IMR-90 (cell line): Measurements from ENCODE around the gene ST3GAL3. TPM values are rescaled to one million over a fixed set of nuclear protein-coding genes. Genes with fewer than 3 reads are reported as not detected.

ENCODE experiments used
- ATAC-seq: fragments of 200-7000 bp; cut with Tn5 transposase; 2 replicates; pipeline ENCODE4 v1.9.1; 2020; ENCODE audit warnings: low read depth, mild to moderate bottlenecking, moderate library complexity
- BruUV-seq: library from RNA; stranded (reverse); fragments of 400-500 nt; replicated peaks from 2 replicates; lab custom pipeline; 2021; lab: Mats Ljungman, UMichigan
- CTCF ChIA-PET: fragments of 300-600 bp; formaldehyde crosslinking; extraction: SDS; loops from one replicate; lab custom pipeline; 2021; ENCODE audit warnings: antibody characterized with exemption; lab: Yijun Ruan, JAX
- POLR2A ChIA-PET: fragments of 300-600 bp; sonication (Branson Sonifier 250); formaldehyde crosslinking; loops from one replicate; lab custom pipeline; 2022; ENCODE audit warnings: antibody characterized with exemption; ENCODE audit not compliant: unreplicated experiment; lab: Charles Lee
- DNase-seq: peaks from one replicate; pipeline ENCODE4 v3.0.0; 2013
- H2AFZ ChIP-seq: replicated peaks from 2 replicates; pipeline ENCODE3; 2013; ENCODE audit warnings: low read length, mild to moderate bottlenecking; ENCODE audit not compliant: poor library complexity
- H2AK5ac ChIP-seq: 2 replicates; pipeline ENCODE4 v1.6.1; 2013; ENCODE audit warnings: low read depth, low read length, inconsistent platforms
- H2AK9ac ChIP-seq: replicated peaks from 2 replicates; pipeline ENCODE3; 2013; ENCODE audit warnings: mild to moderate bottlenecking, low read depth, low read length, moderate library complexity; ENCODE audit not compliant: poor library complexity
- H2BK120ac ChIP-seq: 2 replicates; pipeline ENCODE4 v1.6.1; 2013; ENCODE audit warnings: low read depth, low read length, inconsistent platforms
- H2BK15ac ChIP-seq: 3 replicates; pipeline ENCODE4 v1.6.1; 2013; ENCODE audit warnings: low read depth, low read length, inconsistent platforms
- H2BK20ac ChIP-seq: 2 replicates; pipeline ENCODE4 v1.6.1; 2013; ENCODE audit warnings: low read depth, mild to moderate bottlenecking, inconsistent platforms, low read length, moderate library complexity
- H2BK5ac ChIP-seq: 2 replicates; pipeline ENCODE4 v1.6.1; 2013; ENCODE audit warnings: mild to moderate bottlenecking, low read depth, low read length, inconsistent platforms; ENCODE audit not compliant: poor library complexity, severe bottlenecking
- H3K14ac ChIP-seq: replicated peaks from 2 replicates; pipeline ENCODE4 v1.6.1; 2013; ENCODE audit warnings: low read depth, low read length, inconsistent platforms
- H3K18ac ChIP-seq: 2 replicates; pipeline ENCODE4 v1.6.1; 2013; ENCODE audit warnings: low read depth, low read length, control low read depth
- H3K23ac ChIP-seq: 2 replicates; pipeline ENCODE4 v1.6.1; 2013; ENCODE audit warnings: low read depth, low read length, inconsistent platforms
- H3K27ac ChIP-seq: 2 replicates; pipeline ENCODE4 v1.5.1; 2013; ENCODE audit warnings: mild to moderate bottlenecking, control low read depth, low read length; ENCODE audit not compliant: insufficient read depth
- H3K27me3 ChIP-seq: 2 replicates; pipeline ENCODE4 v1.6.1; 2013; ENCODE audit warnings: low read length; ENCODE audit not compliant: control insufficient read depth, insufficient read depth
- H3K36me3 ChIP-seq: 2 replicates; pipeline ENCODE4 v1.6.1; 2013; ENCODE audit warnings: low read length, mixed read lengths; ENCODE audit not compliant: control insufficient read depth, insufficient read depth
- H3K4ac ChIP-seq: 2 replicates; pipeline ENCODE4 v1.6.1; 2013; ENCODE audit warnings: low read depth, low read length, inconsistent platforms
- H3K4me1 ChIP-seq: 2 replicates; pipeline ENCODE4 v1.6.1; 2013; ENCODE audit warnings: low read length, mixed read lengths; ENCODE audit not compliant: control insufficient read depth, insufficient read depth
- H3K4me2 ChIP-seq: 2 replicates; pipeline ENCODE4 v1.6.1; 2013; ENCODE audit warnings: low read depth, mild to moderate bottlenecking, control low read depth, low read length, moderate library complexity
- H3K4me3 ChIP-seq: 2 replicates; pipeline ENCODE4 v1.5.1; 2013; ENCODE audit warnings: low read depth, mild to moderate bottlenecking, control low read depth, low read length, moderate library complexity; ENCODE audit not compliant: insufficient read depth
- H3K56ac ChIP-seq: 2 replicates; pipeline ENCODE4 v1.6.1; 2013; ENCODE audit warnings: low read length, inconsistent platforms; ENCODE audit not compliant: insufficient read depth; ENCODE audit errors: extremely low read depth
- H3K79me1 ChIP-seq, 2 experiments: 2 replicates each; pipeline ENCODE4 v1.6.1; 2013; ENCODE audit warnings: low read length in 2 of 2, inconsistent platforms in 1 of 2, low read depth in 1 of 2
- H3K9ac ChIP-seq: 2 replicates; pipeline ENCODE4 v1.6.1; 2013; ENCODE audit warnings: low read depth, low read length, control low read depth
- H3K9me1 ChIP-seq: 2 replicates; pipeline ENCODE4 v1.6.1; 2013; ENCODE audit warnings: low read length, inconsistent platforms; ENCODE audit not compliant: insufficient read depth
- H3K9me3 ChIP-seq: 2 replicates; pipeline ENCODE4 v1.6.1; 2013; ENCODE audit warnings: low read length; ENCODE audit not compliant: control insufficient read depth, insufficient read depth
- H4K20me1 ChIP-seq: 2 replicates; pipeline ENCODE4 v1.6.1; 2013; ENCODE audit warnings: low read length, inconsistent platforms; ENCODE audit not compliant: insufficient read depth
- H4K5ac ChIP-seq: 2 replicates; pipeline ENCODE4 v1.6.1; 2013; ENCODE audit warnings: mild to moderate bottlenecking, low read depth, low read length, control low read depth
- H4K8ac ChIP-seq, 2 experiments: 2 replicates each; pipeline ENCODE4 v1.6.1; 2013; ENCODE audit warnings: low read depth in 2 of 2, low read length in 2 of 2, control low read depth in 1 of 2, inconsistent platforms in 1 of 2
- H4K91ac ChIP-seq: 2 replicates; pipeline ENCODE4 v1.6.1; 2013; ENCODE audit warnings: low read depth, low read length, inconsistent platforms; ENCODE audit not compliant: insufficient read depth
- RFX5 ChIP-seq: IDR thresholded peaks from 2 replicates; pipeline ENCODE4 v1.8.0; 2012; ENCODE audit warnings: low read depth, mild to moderate bottlenecking, low read length, moderate library complexity
- SMC3 ChIP-seq: fragments of 150-350 bp; IDR thresholded peaks from 2 replicates; pipeline ENCODE4 v1.6.1; 2016; ENCODE audit warnings: low read depth, mild to moderate bottlenecking, antibody characterized with exemption, low read length, moderate library complexity
- WGBS, 2 experiments: methylation state at CpG; one replicate each; pipeline versions ENCODE4 v1.1.5 to v1.1.7; 2013; ENCODE audit warnings: missing lambda C conversion rate in 2 of 2; ENCODE audit not compliant: insufficient read length in 1 of 2; ENCODE audit errors: extremely low coverage in 2 of 2; 5-methylcytosine and 5-hydroxymethylcytosine counted together
- dilution Hi-C: fragments of 300-500 bp; cut with HindIII; formaldehyde crosslinking; loops from one replicate; pipeline ENCODE4 v1.14.3; 2018; ENCODE audit warnings: low sequenced_read_pairs; ENCODE audit not compliant: unreplicated experiment
- in situ Hi-C: fragments of 300-500 bp; cut with MboI; formaldehyde crosslinking; loops from 3 replicates; pipeline ENCODE4 v1.14.3; 2019; ENCODE audit warnings: low sequenced_read_pairs, inconsistent platforms, mixed read lengths
- intact Hi-C: fragments of 100-400 bp; cut with micrococcal nuclease; formaldehyde crosslinking; loops from 2 replicates; pipeline ENCODE4 v1.10.0; 2022
- polyA plus RNA-seq, 3 experiments: library from polyadenylated mRNA; depleted of rRNA; stranded (reverse); fragments of >200 nt; gene quantifications; 2 replicates each; pipeline ENCODE4 v1.2.3, GENCODE V29; 2012; ENCODE audit warnings: low replicate concordance in 1 of 3
- total RNA-seq: library from RNA; depleted of rRNA; stranded (reverse); fragments of >200 nt; gene quantifications from 2 replicates; pipeline ENCODE4 v1.2.3, GENCODE V29; 2012

ST3GAL3 gene
- total and polyA plus RNA-seq, 2 of the 4 experiments (the other 2 are of a cell fraction): 12.0 to 14.8 TPM

DNA sequence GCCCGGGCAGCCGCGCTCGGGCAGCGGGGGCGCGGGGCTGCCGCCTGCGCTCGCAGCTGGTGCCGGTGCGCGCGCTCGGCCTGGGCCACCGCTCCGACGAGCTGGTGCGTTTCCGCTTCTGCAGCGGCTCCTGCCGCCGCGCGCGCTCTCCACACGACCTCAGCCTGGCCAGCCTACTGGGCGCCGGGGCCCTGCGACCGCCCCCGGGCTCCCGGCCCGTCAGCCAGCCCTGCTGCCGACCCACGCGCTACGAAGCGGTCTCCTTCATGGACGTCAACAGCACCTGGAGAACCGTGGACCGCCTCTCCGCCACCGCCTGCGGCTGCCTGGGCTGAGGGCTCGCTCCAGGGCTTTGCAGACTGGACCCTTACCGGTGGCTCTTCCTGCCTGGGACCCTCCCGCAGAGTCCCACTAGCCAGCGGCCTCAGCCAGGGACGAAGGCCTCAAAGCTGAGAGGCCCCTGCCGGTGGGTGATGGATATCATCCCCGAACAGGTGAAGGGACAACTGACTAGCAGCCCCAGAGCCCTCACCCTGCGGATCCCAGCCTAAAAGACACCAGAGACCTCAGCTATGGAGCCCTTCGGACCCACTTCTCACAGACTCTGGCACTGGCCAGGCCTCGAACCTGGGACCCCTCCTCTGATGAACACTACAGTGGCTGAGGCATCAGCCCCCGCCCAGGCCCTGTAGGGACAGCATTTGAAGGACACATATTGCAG lies 229.3 kb downstream of the ST3GAL3 start:
- Histone ChIP-seq H4K5ac (no peak overlapping the region), H3K4me3 (peak overlapping the region; percentile 30), H3K27me3 (no peaks in the 10 kb centered on the region; the same call in 1 of the 2 replicates), H4K8ac (no peak overlapping the region), H3K18ac (no peak overlapping the region), H2AFZ (peak overlapping the region; percentile 85), H2AK9ac (peak overlapping the region; percentile 86), H3K4ac (no peak overlapping the region), H2BK20ac (no peak overlapping the region), H3K9me1 (peaks cover 6% of the 10 kb centered on the region), H2BK120ac (no peak overlapping the region), H2BK15ac (no peak overlapping the region), H3K9ac (no peak overlapping the region), H3K56ac (no peak overlapping the region), H3K23ac (no peak overlapping the region), H2BK5ac (no peak overlapping the region), H3K9me3 (no peaks in the 10 kb centered on the region), H4K91ac (no peak overlapping the region), H4K20me1 (peaks cover 3% of the 10 kb centered on the region; the same call in 1 of the 2 replicates), H3K36me3 (no peaks in the 10 kb centered on the region), H2AK5ac (no peak overlapping the region), H3K27ac (no peak overlapping the region), H3K4me2 (peak overlapping the region; percentile 60; the same call in 1 of the 2 replicates), H3K14ac (no peak overlapping the region), H3K4me1 (peaks cover 10% of the 10 kb centered on the region), H3K79me1 (peaks cover 0 to 8% of the 10 kb centered on the region in 2 experiments; a peak in 1 of 4 replicates)
- POLR2A ChIA-PET: no interaction called here
- CTCF ChIA-PET: interaction anchor here (5.6 kb wide), 1 partner anchor 170 kb away, joined by 149 read pairs; no protein-coding TSS in a partner anchor
- intact Hi-C loops (no loop called here), in situ Hi-C loops (no loop called here), dilution Hi-C loops (no loop called here)
- peak; percentile 55 for ATAC-seq
- DNase-seq: peak; percentile 16
- 9% methylated on average over 47 of the region's 56 CpGs; no CpG with 5 or more reads in 1 of the 2 experiments for WGBS, 2 experiments
- BruUV-seq: no TSS peak
- TF ChIP-seq RFX5 (no peak), SMC3 (no peak)
